K562 (cell line): ENCODE data around the gene STEAP2. TPM values are rescaled to one million over a fixed set of nuclear protein-coding genes. Genes with fewer than 3 reads are reported as not detected.

Experiments used
- ATAC-seq: fragments of 200-7000 bp; cut with Tn5 transposase; 3 replicates; pipeline ENCODE4 v1.9.1; 2020; ENCODE audit warnings: moderate library complexity
- BruUV-seq: library from RNA; stranded (reverse); fragments of 400-500 nt; replicated peaks from 2 replicates; lab custom pipeline; 2021; lab: Mats Ljungman, UMichigan
- CTCF ChIA-PET: fragments of 300-600 bp; formaldehyde crosslinking; extraction: SDS; loops from one replicate; lab custom pipeline; 2021; ENCODE audit warnings: low intra/inter-chr PET ratio; lab: Yijun Ruan, JAX
- POLR2A ChIA-PET: fragments of 300-600, 350-650 bp; sonication (Branson Sonifier 250); formaldehyde crosslinking; extraction: SDS; loops from one replicate; lab custom pipeline; 2021; ENCODE audit warnings: antibody characterized with exemption, inconsistent platforms; lab: Yijun Ruan, JAX
- DNase-seq, 4 experiments: peaks; one replicate each; pipeline versions ENCODE4 v3.0.0 to v3.0.0-alpha.2; 2011 to 2018; ENCODE audit warnings: low spot score in 3 of 4, mixed read lengths in 3 of 4; ENCODE audit errors: extremely low read depth in 1 of 4
- FAIRE-seq: peaks from 2 replicates; lab custom pipeline; 2011; peaks lifted over from hg19 to GRCh38; lab: Jason Lieb, UNC
- H2AFZ ChIP-seq: 2 replicates; pipeline ENCODE4 v1.6.0; 2011; ENCODE audit warnings: low read depth, low read length, control low read depth, inconsistent platforms
- H3K27ac ChIP-seq: fragments of 200-600 bp; 3 replicates; pipeline ENCODE4 v1.8.0; 2011; ENCODE audit warnings: low read depth, mild to moderate bottlenecking, control low read depth, inconsistent platforms, low read length, moderate library complexity, mixed read lengths; ENCODE audit errors: extremely low read depth
- H3K27me3 ChIP-seq, 2 experiments: fragments of 300-600 bp in 1 of 2; 2 replicates in 1 of 2; 3 replicates in 1 of 2; pipeline versions ENCODE4 v1.6.0 to v1.8.0; 2011; ENCODE audit warnings: inconsistent platforms in 2 of 2, low read length in 2 of 2, mild to moderate bottlenecking in 1 of 2, mixed read lengths in 1 of 2, moderate library complexity in 1 of 2; ENCODE audit not compliant: control insufficient read depth in 2 of 2, insufficient read depth in 2 of 2
- H3K36me3 ChIP-seq: fragments of 300-600 bp; 3 replicates; pipeline ENCODE4 v1.8.0; 2011; ENCODE audit warnings: mild to moderate bottlenecking, low read length, inconsistent platforms; ENCODE audit not compliant: control insufficient read depth, insufficient read depth
- H3K4me1 ChIP-seq, 2 experiments: fragments of 200-600 bp in 1 of 2; replicated peaks in 1 of 2; 2 replicates in 1 of 2; 3 replicates in 1 of 2; pipeline versions ENCODE4 v1.5.1 to v1.8.0; 2011; ENCODE audit warnings: inconsistent platforms in 2 of 2, low read length in 2 of 2, mild to moderate bottlenecking in 1 of 2, mixed read lengths in 1 of 2, moderate library complexity in 1 of 2; ENCODE audit not compliant: control insufficient read depth in 2 of 2, insufficient read depth in 2 of 2
- H3K4me2 ChIP-seq: 2 replicates; pipeline ENCODE4 v1.6.1; 2011; ENCODE audit warnings: low read length, control low read depth, inconsistent platforms, mixed read lengths; ENCODE audit not compliant: insufficient read depth
- H3K4me3 ChIP-seq: fragments of 200-600 bp; sonication (generic), shearing (Covaris generic); 2 replicates; pipeline ENCODE4 v1.5.1; 2016; ENCODE audit warnings: control low read depth, inconsistent platforms
- H3K79me2 ChIP-seq: fragments of 200-600 bp; 3 replicates; pipeline ENCODE4 v1.8.0; 2011; ENCODE audit warnings: low read length, inconsistent platforms; ENCODE audit not compliant: control insufficient read depth, insufficient read depth
- H3K9ac ChIP-seq, 2 experiments: 2 replicates each; pipeline versions ENCODE4 v1.6.0 to v1.6.1; 2011; ENCODE audit warnings: low read depth in 2 of 2, low read length in 2 of 2, control low read depth in 1 of 2, inconsistent platforms in 1 of 2, mild to moderate bottlenecking in 1 of 2, mixed read lengths in 1 of 2; ENCODE audit not compliant: insufficient read depth in 1 of 2
- H3K9me1 ChIP-seq: one replicate; pipeline ENCODE4 v1.6.0; 2011; ENCODE audit warnings: inconsistent platforms, mild to moderate bottlenecking, low read length, moderate library complexity; ENCODE audit not compliant: control insufficient read depth, insufficient read depth
- H3K9me3 ChIP-seq: replicated peaks from 2 replicates; pipeline ENCODE4 v1.5.1; 2011; ENCODE audit warnings: low read depth, low read length, inconsistent platforms; ENCODE audit not compliant: control insufficient read depth, insufficient read depth
- H4K20me1 ChIP-seq: replicated peaks from 2 replicates; pipeline ENCODE4 v1.6.1; 2011; ENCODE audit warnings: low read length, inconsistent platforms, mixed read lengths; ENCODE audit not compliant: control insufficient read depth, insufficient read depth
- DNMT1 ChIP-seq: fragments of 450-650 bp; IDR thresholded peaks from 2 replicates; pipeline ENCODE4 v1.6.1; 2016; ENCODE audit warnings: antibody characterized with exemption, mild to moderate bottlenecking
- EWSR1 ChIP-seq: fragments of 450-650 bp; IDR thresholded peaks from 2 replicates; pipeline ENCODE4 v1.6.1; 2018; ENCODE audit warnings: borderline replicate concordance, mild to moderate bottlenecking, low read depth, moderate library complexity; ENCODE audit not compliant: partially characterized antibody
- NONO ChIP-seq, 2 experiments: fragments of 200-400 bp in 1 of 2; fragments of 450-650 bp in 1 of 2; formaldehyde crosslinking in 1 of 2; IDR thresholded peaks; 2 replicates each; pipeline ENCODE4 v1.6.1; 2017; ENCODE audit warnings: low read depth in 2 of 2, mild to moderate bottlenecking in 2 of 2, moderate library complexity in 2 of 2, low read length in 1 of 2
- RBM14 ChIP-seq: fragments of 200-400 bp; formaldehyde crosslinking; IDR thresholded peaks from 2 replicates; pipeline ENCODE4 v1.6.1; 2018; ENCODE audit warnings: low read depth, mild to moderate bottlenecking, low read length, moderate library complexity, borderline replicate concordance; ENCODE audit not compliant: insufficient read depth
- TAF15 ChIP-seq: fragments of 200-400 bp; formaldehyde crosslinking; IDR thresholded peaks from 2 replicates; pipeline ENCODE4 v1.6.1; 2017; ENCODE audit warnings: mild to moderate bottlenecking, low read depth, low read length, moderate library complexity
- ZNF695 ChIP-seq: fragments of 450-650 bp; formaldehyde crosslinking; IDR thresholded peaks from 2 replicates; pipeline ENCODE4 v1.4.0; 2020; ENCODE audit warnings: mild to moderate bottlenecking, moderate library complexity
- in situ Hi-C: fragments of 300-500 bp; cut with MboI; formaldehyde crosslinking; loops from 4 replicates; pipeline ENCODE4 v1.15.0; 2018; ENCODE audit warnings: inconsistent platforms, mixed read lengths
- intact Hi-C: fragments of 100-400 bp; cut with micrococcal nuclease; formaldehyde crosslinking; loops from 2 replicates; pipeline ENCODE4 v1.14.2; 2022
- polyA plus RNA-seq, 8 experiments: library from polyadenylated mRNA; depleted of rRNA in 4 of 8; stranded (reverse) in 5 of 8; unstranded in 3 of 8; fragments of >200 nt; fragmentation: Nextera tagmentation in 2 of 8; fragmentation: Illumina TruSeq in 1 of 8; extraction: Ambion mirVana in 2 of 8; extraction: Trizol in 1 of 8; gene quantifications; 2 replicates each; pipeline versions ENCODE4 v1.2.1 to v1.2.3, GENCODE V29; 2011 to 2014; ENCODE audit warnings: inconsistent platforms in 1 of 8, missing spikeins in 1 of 8
- total RNA-seq, 7 experiments: library from RNA; depleted of rRNA in 6 of 7; stranded (reverse); fragments of >200 nt in 6 of 7; fragmentation: Illumina TruSeq in 2 of 7; extraction: Trizol in 2 of 7; gene quantifications; 2 replicates each; pipeline versions ENCODE4 v1.2.1 to v1.2.3, GENCODE V29; 2011 to 2021; ENCODE audit warnings: low replicate concordance in 1 of 7
- TF ChIP-seq, protein P1 (sequence below): sonication (generic); formaldehyde crosslinking; IDR thresholded peaks from 2 replicates; pipeline ENCODE4 v1.8.0; 2023; ENCODE audit warnings: mild to moderate bottlenecking, missing genetic modification reagents

Gene STEAP2
- total and polyA plus RNA-seq, 9 of the 15 experiments (the other 6 are each of a cell fraction or from before 2014, with no cell fraction given), result 0.02 to 0.03 TPM; not detected in 7

DNA sequence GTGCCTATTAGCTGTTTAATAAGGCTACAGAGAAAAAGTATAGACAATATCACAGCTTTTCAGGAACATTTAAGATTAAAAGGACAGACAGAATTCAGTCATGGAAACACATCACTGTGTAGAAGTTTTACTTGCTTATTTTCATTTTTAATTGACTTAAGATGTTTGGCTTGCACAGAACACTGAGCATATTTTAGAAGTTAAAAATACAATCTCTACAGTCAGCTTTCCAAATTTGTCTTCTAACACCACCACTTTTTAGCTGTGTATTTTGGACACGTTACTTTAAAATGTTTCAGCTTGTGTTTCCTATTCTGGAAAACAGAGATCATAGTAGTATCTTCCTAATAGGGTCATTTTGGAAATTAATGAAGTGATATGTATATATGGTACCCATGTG is 45.2 kb downstream of the STEAP2 start (continued):
- TF ChIP-seq EWSR1, result no peak

DNA sequence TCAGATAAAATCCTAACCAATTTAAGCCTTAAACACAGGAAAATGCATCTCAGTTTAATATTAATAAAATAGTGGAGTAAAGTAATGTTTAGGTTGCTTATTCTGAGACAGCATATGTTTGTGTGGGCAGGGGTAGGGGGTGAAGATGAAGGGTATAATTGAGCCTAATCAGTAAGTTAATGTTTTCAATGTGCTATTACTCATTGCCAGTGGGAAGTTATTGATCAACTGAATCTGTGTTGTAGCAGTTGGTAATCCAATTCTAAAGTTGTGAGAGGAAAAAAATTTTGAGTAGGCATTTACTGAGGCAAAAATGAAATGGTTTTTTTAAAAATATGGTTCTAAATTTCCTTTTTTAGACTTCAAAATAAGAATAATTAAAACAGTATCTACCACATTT is 49.9 kb downstream of the STEAP2 start:
- BruUV-seq, result no TSS peak

More for the DNA sequence above, 49.9 kb downstream of the STEAP2 start:
- no peaks in the 10 kb centered on the region for H3K79me2 ChIP-seq
- no peaks in the 10 kb centered on the region; a peak in 1 of 5 replicates for H3K27me3 ChIP-seq
- intact Hi-C loops (no loop called here), in situ Hi-C loops (no loop called here)
- H2AFZ ChIP-seq, result no peak overlapping the region
- no peak overlapping the region for H3K4me2 ChIP-seq
- no peaks in the 10 kb centered on the region for H4K20me1 ChIP-seq
- no peak for ATAC-seq
- DNase-seq, result no peak
- ChIA-PET CTCF (interaction anchor here (1.7 kb wide), 1 partner anchor 108 kb away, joined by 11 read pairs; the partner anchor contains the start of gene STEAP1), POLR2A (interaction anchor here (1.0 kb wide), 1 partner anchor 18 kb away, joined by 5 read pairs; no protein-coding TSS in a partner anchor)
- no peaks in the 10 kb centered on the region for H3K36me3 ChIP-seq
- H3K4me3 ChIP-seq, result no peak overlapping the region
- FAIRE-seq, result no peak
- no peaks in the 10 kb centered on the region for H3K9me1 ChIP-seq
- H3K9me3 ChIP-seq, result no peaks in the 10 kb centered on the region
- no peak for TF ChIP-seq DNMT1
- TF ChIP-seq, protein P1, sequence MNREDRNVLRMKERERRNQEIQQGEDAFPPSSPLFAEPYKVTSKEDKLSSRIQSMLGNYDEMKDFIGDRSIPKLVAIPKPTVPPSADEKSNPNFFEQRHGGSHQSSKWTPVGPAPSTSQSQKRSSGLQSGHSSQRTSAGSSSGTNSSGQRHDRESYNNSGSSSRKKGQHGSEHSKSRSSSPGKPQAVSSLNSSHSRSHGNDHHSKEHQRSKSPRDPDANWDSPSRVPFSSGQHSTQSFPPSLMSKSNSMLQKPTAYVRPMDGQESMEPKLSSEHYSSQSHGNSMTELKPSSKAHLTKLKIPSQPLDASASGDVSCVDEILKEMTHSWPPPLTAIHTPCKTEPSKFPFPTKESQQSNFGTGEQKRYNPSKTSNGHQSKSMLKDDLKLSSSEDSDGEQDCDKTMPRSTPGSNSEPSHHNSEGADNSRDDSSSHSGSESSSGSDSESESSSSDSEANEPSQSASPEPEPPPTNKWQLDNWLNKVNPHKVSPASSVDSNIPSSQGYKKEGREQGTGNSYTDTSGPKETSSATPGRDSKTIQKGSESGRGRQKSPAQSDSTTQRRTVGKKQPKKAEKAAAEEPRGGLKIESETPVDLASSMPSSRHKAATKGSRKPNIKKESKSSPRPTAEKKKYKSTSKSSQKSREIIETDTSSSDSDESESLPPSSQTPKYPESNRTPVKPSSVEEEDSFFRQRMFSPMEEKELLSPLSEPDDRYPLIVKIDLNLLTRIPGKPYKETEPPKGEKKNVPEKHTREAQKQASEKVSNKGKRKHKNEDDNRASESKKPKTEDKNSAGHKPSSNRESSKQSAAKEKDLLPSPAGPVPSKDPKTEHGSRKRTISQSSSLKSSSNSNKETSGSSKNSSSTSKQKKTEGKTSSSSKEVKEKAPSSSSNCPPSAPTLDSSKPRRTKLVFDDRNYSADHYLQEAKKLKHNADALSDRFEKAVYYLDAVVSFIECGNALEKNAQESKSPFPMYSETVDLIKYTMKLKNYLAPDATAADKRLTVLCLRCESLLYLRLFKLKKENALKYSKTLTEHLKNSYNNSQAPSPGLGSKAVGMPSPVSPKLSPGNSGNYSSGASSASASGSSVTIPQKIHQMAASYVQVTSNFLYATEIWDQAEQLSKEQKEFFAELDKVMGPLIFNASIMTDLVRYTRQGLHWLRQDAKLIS (CRISPR knock-in tag), result no peak
- TF ChIP-seq TAF15, result no peak
- TF ChIP-seq ZNF695 (CRISPR knock-in tag), result no peak
- no peak for TF ChIP-seq NONO (IDR thresholded peaks at IDR 0.05; ENCODE audit: low read depth in 2 of 2, low read length in 1 of 2)
- TF ChIP-seq RBM14, result no peak
- H3K9ac ChIP-seq, result no peak overlapping the region
- H3K4me1 ChIP-seq, result no peaks in the 10 kb centered on the region
- no peak overlapping the region for H3K27ac ChIP-seq
